Panc1 (cell line): ENCODE data around the gene DHX8.

ENCODE experiments used
- CTCF ChIP-seq: fragments of 450-650 bp; IDR thresholded peaks from 2 replicates; pipeline ENCODE4 v1.5.1; 2017; ENCODE audit warnings: mild to moderate bottlenecking
- POLR2AphosphoS5 ChIP-seq: IDR thresholded peaks from 2 replicates; pipeline ENCODE4 v1.6.1; 2012; ENCODE audit warnings: mild to moderate bottlenecking, low read depth, low read length, moderate library complexity
- REST ChIP-seq, 2 experiments: IDR thresholded peaks; 2 replicates each; pipeline ENCODE4 v1.6.1; 2011 to 2012; ENCODE audit warnings: low read depth in 2 of 2, control low read depth in 1 of 2, low read length in 1 of 2, mild to moderate bottlenecking in 1 of 2, moderate library complexity in 1 of 2; ENCODE audit not compliant: insufficient read depth in 1 of 2
- TCF7L2 ChIP-seq: IDR thresholded peaks from 2 replicates; pipeline ENCODE4 v1.6.1; 2011; ENCODE audit warnings: mild to moderate bottlenecking, low read depth, low read length, inconsistent platforms

- TF ChIP-seq CTCF (no peak), REST (IDR thresholded peaks at IDR 0.05; ENCODE audit: insufficient read depth in 1 of 2, low read depth in 2 of 2, low read length in 1 of 2) (no peak), POLR2AphosphoS5 (no peak), TCF7L2 (no peak)
These were observed 90.6 kb downstream of the DHX8 start for GRCh38 chr17:43574348-43574747.
